Erythroblast (primary cell): Measurements from ENCODE around the gene MAST4.

Source experiments
- GATA1 ChIP-seq: IDR thresholded peaks from 2 replicates; pipeline ENCODE4 v1.6.1; 2011; ENCODE audit warnings: low read depth, mild to moderate bottlenecking, control low read depth, low read length, moderate library complexity
- POLR2A ChIP-seq: IDR thresholded peaks from 2 replicates; pipeline ENCODE4 v1.6.1; 2011; ENCODE audit warnings: mild to moderate bottlenecking, low read length

DNA sequence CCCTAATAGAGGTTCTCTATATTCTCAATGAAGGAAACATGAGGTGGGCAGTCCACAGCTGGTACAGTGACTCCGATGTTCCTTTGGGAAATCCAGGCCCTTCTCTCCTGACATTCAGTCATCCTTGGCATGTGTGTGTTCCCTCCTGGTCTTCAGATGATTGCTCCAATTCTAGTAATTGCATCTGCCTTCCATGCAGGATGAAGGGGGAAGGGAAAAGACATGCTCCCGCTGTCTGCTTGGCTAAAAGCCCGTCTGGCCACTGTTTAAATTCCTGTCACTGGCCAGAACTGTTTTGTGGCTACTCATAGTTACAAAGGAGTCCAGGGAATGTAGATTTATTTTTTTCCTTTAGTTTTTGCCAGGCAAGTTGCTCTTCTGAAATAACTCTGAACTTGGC lies 65.0 kb downstream of the MAST4 start:
- no peak for TF ChIP-seq POLR2A
- no peak for TF ChIP-seq GATA1
